K562 (cell line): ENCODE results near the gene METAP1D.

Experiments
- CEBPB ChIP-seq: fragments of 450-650 bp; IDR thresholded peaks from 2 replicates; pipeline ENCODE4 v1.6.1; 2016; ENCODE audit warnings: missing genetic modification characterization, missing compliant biosample characterization
- NFIC ChIP-seq: fragments of 450-650 bp; IDR thresholded peaks from 2 replicates; pipeline ENCODE4 v1.6.1; 2017; ENCODE audit warnings: mild to moderate bottlenecking, inconsistent platforms
- SNAPC5 ChIP-seq: fragments of 250-450 bp; sonication (Bioruptor Pico); IDR thresholded peaks from 2 replicates; pipeline ENCODE4 v1.8.0; 2021; ENCODE audit warnings: moderate library complexity, mild to moderate bottlenecking, inconsistent platforms

DNA sequence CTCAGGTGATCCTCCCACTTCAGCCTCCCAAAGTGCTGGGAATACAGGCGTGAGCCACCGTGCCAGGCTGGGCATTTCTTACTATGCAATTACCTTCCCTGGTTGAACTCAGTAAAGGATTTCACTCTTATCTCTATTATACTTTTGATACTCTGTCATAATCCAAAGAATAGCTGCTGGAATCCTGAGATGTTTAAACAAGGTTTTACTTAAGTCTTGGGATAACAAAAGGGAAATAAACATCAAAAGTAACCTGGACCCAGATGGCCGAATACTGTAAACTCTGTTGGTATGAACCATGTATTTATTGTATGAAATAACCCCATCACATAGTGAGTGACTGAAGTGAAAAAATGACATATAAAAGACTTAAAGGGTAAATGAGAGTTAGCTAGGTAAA, 114.8 kb downstream of the METAP1D start:
- TF ChIP-seq NFIC, result no peak
- TF ChIP-seq SNAPC5 (CRISPR knock-in tag), result no peak
- no peak for TF ChIP-seq CEBPB (tag)
